Measurements from ENCODE around the gene RAB3GAP2. TPM values are rescaled to one million over a fixed set of nuclear protein-coding genes. Genes with fewer than 3 reads are reported as not detected.

Gene RAB3GAP2
- total and polyA plus RNA-seq, 2 donors (not counting 1 experiment from before 2014, with no cell fraction given): 16.9 to 70.5 TPM

GRCh38 chr1:220294846-220295301 lies 22.6 kb upstream of the RAB3GAP2 start:
- intact Hi-C loops (cut with micrococcal nuclease): no loop called here
- no peaks in the 10 kb centered on the region for H3K4me1 Mint-ChIP-seq
- no peak overlapping the region for H2AFZ ChIP-seq (ENCODE audit: insufficient read depth, low read depth, low read length, poor library complexity, severe bottlenecking)
- H3K79me2 ChIP-seq (ENCODE audit: control insufficient read depth, insufficient read depth, low read length): no peaks in the 10 kb centered on the region
- H3K27ac ChIP-seq (ENCODE audit: low read length in 2 of 2): no peak overlapping the region
- no peak overlapping the region for H3K4me3 Mint-ChIP-seq
- TF ChIP-seq CTCF (IDR thresholded peaks at IDR 0.05) (no peak), EZH2 (IDR thresholded peaks at IDR 0.05; ENCODE audit: borderline replicate concordance, insufficient read depth, low read depth, low read length, poor library complexity, severe bottlenecking) (no peak)
- no peaks in the 10 kb centered on the region for H4K20me1 ChIP-seq (ENCODE audit: control insufficient read depth, insufficient read depth, low read length, poor library complexity, severe bottlenecking)
- ChIA-PET CTCF (interaction anchor here (0.8 to 4.4 kb wide), 5 partner anchors 11 to 484 kb away, joined by 3 to 34 read pairs (median 6); no protein-coding TSS in a partner anchor), POLR2A (no interaction called here)
- H3K27me3 Mint-ChIP-seq: peaks cover 12% of the 10 kb centered on the region
- H3K27me3 ChIP-seq (replicated peaks in 1 of 4; ENCODE audit: control extremely low read depth in 1 of 4, control insufficient read depth in 3 of 4, insufficient read depth in 4 of 4, low read length in 3 of 4): peaks cover 0 to 12% (median 1%) of the 10 kb centered on the region in 4 experiments
- DNase-seq: no peak
- no peaks in the 10 kb centered on the region for H3K4me1 ChIP-seq (ENCODE audit: control insufficient read depth in 2 of 2, insufficient read depth in 2 of 2, low read length in 2 of 2)
- no peaks in the 10 kb centered on the region for H3K36me3 ChIP-seq (replicated peaks in 1 of 2; ENCODE audit: control extremely low read depth in 1 of 2, control insufficient read depth in 1 of 2, extremely low read depth in 1 of 2, insufficient read depth in 2 of 2, low read length in 1 of 2)
- no peak overlapping the region for H3K4me3 ChIP-seq (ENCODE audit: control extremely low read depth in 1 of 5, extremely low read depth in 1 of 5, insufficient read depth in 1 of 5, low read depth in 2 of 5, low read length in 4 of 5)
- H3K4me2 ChIP-seq (replicated peaks; ENCODE audit: low read depth, low read length, poor library complexity, severe bottlenecking): no peak overlapping the region
- 100% methylated on average over 2 of the region's 4 CpGs for WGBS (ENCODE audit: insufficient coverage)
- ATAC-seq (ENCODE audit: low read depth): no peak
- no peak overlapping the region for H3K9ac ChIP-seq (ENCODE audit: low read length)
- H3K27ac Mint-ChIP-seq: no peak overlapping the region
- no peaks in the 10 kb centered on the region for H3K9me3 ChIP-seq (ENCODE audit: control extremely low read depth in 1 of 3, control insufficient read depth in 2 of 3, insufficient read depth in 1 of 3, low read length in 2 of 3)
- no peaks in the 10 kb centered on the region for H3K9me3 Mint-ChIP-seq (ENCODE audit: insufficient read depth)

- no peaks in the 10 kb centered on the region for H3K4me1 ChIP-seq (ENCODE audit: control insufficient read depth in 2 of 2, insufficient read depth in 2 of 2, low read length in 2 of 2)
- Mint-ChIP-seq H3K4me3 (no peak overlapping the region), H3K27me3 (peaks cover 12% of the 10 kb centered on the region), H3K27ac (no peak overlapping the region), H3K4me1 (no peaks in the 10 kb centered on the region), H3K9me3 (ENCODE audit: insufficient read depth) (no peaks in the 10 kb centered on the region)
- H4K20me1 ChIP-seq (ENCODE audit: control insufficient read depth, insufficient read depth, low read length, poor library complexity, severe bottlenecking): no peaks in the 10 kb centered on the region
- no peak overlapping the region for H3K27ac ChIP-seq (ENCODE audit: low read length in 2 of 2)
- H3K4me2 ChIP-seq (replicated peaks; ENCODE audit: low read depth, low read length, poor library complexity, severe bottlenecking): no peak overlapping the region
- H3K27me3 ChIP-seq (replicated peaks in 1 of 4; ENCODE audit: control extremely low read depth in 1 of 4, control insufficient read depth in 3 of 4, insufficient read depth in 4 of 4, low read length in 3 of 4): peaks cover 0 to 12% (median 1%) of the 10 kb centered on the region in 4 experiments
- H3K9me3 ChIP-seq (ENCODE audit: control extremely low read depth in 1 of 3, control insufficient read depth in 2 of 3, insufficient read depth in 1 of 3, low read length in 2 of 3): no peaks in the 10 kb centered on the region
- ChIA-PET CTCF (interaction anchor here (1.2 kb wide), 1 partner anchor 21 kb away, joined by 3 read pairs; no protein-coding TSS in a partner anchor), POLR2A (no interaction called here)
- H3K4me3 ChIP-seq (ENCODE audit: control extremely low read depth in 1 of 5, extremely low read depth in 1 of 5, insufficient read depth in 1 of 5, low read depth in 2 of 5, low read length in 4 of 5): no peak overlapping the region
- H3K79me2 ChIP-seq (ENCODE audit: control insufficient read depth, insufficient read depth, low read length): no peaks in the 10 kb centered on the region
- H2AFZ ChIP-seq (ENCODE audit: insufficient read depth, low read depth, low read length, poor library complexity, severe bottlenecking): no peak overlapping the region
- no peaks in the 10 kb centered on the region for H3K36me3 ChIP-seq (replicated peaks in 1 of 2; ENCODE audit: control extremely low read depth in 1 of 2, control insufficient read depth in 1 of 2, extremely low read depth in 1 of 2, insufficient read depth in 2 of 2, low read length in 1 of 2)
- TF ChIP-seq CTCF (IDR thresholded peaks at IDR 0.05) (no peak), EZH2 (IDR thresholded peaks at IDR 0.05; ENCODE audit: borderline replicate concordance, insufficient read depth, low read depth, low read length, poor library complexity, severe bottlenecking) (no peak)
- no peak overlapping the region for H3K9ac ChIP-seq (ENCODE audit: low read length)
- DNase-seq: no peak
- intact Hi-C loops (cut with micrococcal nuclease): no loop called here
- ATAC-seq (ENCODE audit: low read depth): no peak
Measured at GRCh38 chr1:220291580-220291979, 19.3 kb upstream of the RAB3GAP2 start.

Data from B cell (primary cell).